GM19372 (cell line): ENCODE results near the gene CDKN2D.

Source experiments
- ATAC-seq: cut with Tn5 transposase; IDR thresholded peaks from one replicate; pipeline ENCODE4 v1.9.1; 2021; ENCODE audit warnings: mild to moderate bottlenecking, low read depth, moderate library complexity; ENCODE audit not compliant: unreplicated experiment

Gene CDKN2D

GRCh38 chr19:10568826-10569651 is at the start of gene CDKN2D:
Gene CDKN2D (minus strand): TSS chr19:10568979. CDS start chr19:10568653, 326 bp downstream.
- peak; percentile 63 for ATAC-seq

GRCh38 chr19:10617409-10618121 is 48.8 kb upstream of the CDKN2D start:
- ATAC-seq: no peak

- no peak for ATAC-seq
Observed at GRCh38 chr19:10615429-10616023, 46.7 kb upstream of the CDKN2D start.

GRCh38 chr19:10612499-10613119 is 43.8 kb upstream of the CDKN2D start:
- no peak for ATAC-seq

- ATAC-seq: no peak
Observed at GRCh38 chr19:10611907-10612306, 43.1 kb upstream of the CDKN2D start.

- no peak for ATAC-seq
Observed at GRCh38 chr19:10604460-10604980, 35.7 kb upstream of the CDKN2D start.

- ATAC-seq: no peak
Observed at GRCh38 chr19:10603873-10604459, 35.2 kb upstream of the CDKN2D start.

GRCh38 chr19:10603084-10603872 is 34.5 kb upstream of the CDKN2D start:
- peak; percentile 27 for ATAC-seq

- peak; percentile 50 for ATAC-seq
Observed at GRCh38 chr19:10602330-10603083, 33.7 kb upstream of the CDKN2D start.

- ATAC-seq: no peak
Observed at GRCh38 chr19:10601999-10602329, 33.2 kb upstream of the CDKN2D start.

- no peak for ATAC-seq
Observed at GRCh38 chr19:10600149-10600548, 31.4 kb upstream of the CDKN2D start.

GRCh38 chr19:10593820-10594637 is 25.2 kb upstream of the CDKN2D start:
- no peak for ATAC-seq

- ATAC-seq: no peak
Observed at GRCh38 chr19:10593148-10593547, 24.4 kb upstream of the CDKN2D start.

- ATAC-seq: no peak
Observed at GRCh38 chr19:10587839-10588150, 19.0 kb upstream of the CDKN2D start.

GRCh38 chr19:10587022-10587838 is 18.5 kb upstream of the CDKN2D start, which contains the start of gene AP1M2:
Gene AP1M2 (minus strand): TSS chr19:10587312. CDS start chr19:10587231, 81 bp downstream.
- no peak for ATAC-seq

- no peak for ATAC-seq
Observed at GRCh38 chr19:10586396-10586795, 17.6 kb upstream of the CDKN2D start.

GRCh38 chr19:10583036-10583776 is 14.4 kb upstream of the CDKN2D start:
- no peak for ATAC-seq
